Lower leg skin (tissue), 4 donors: ENCODE data around the gene SETD7. TPM values are rescaled to one million over a fixed set of nuclear protein-coding genes. Genes with fewer than 3 reads are reported as not detected.

Source experiments
- DNase-seq, 2 donors: peaks; one replicate each; pipeline ENCODE4 v3.0.0-alpha.2; 2019; ENCODE audit warnings: low spot score in 2 of 2
- H3K4me3 ChIP-seq: fragments of 200-600 bp; sonication (generic); 2 replicates; pipeline ENCODE4 v1.5.1; 2017; ENCODE audit warnings: mild to moderate bottlenecking, low read depth; ENCODE audit not compliant: poor library complexity, severe bottlenecking
- POLR2A ChIP-seq, 2 donors: fragments of 450-650 bp; IDR thresholded peaks; one replicate each; pipeline ENCODE4 v1.6.1; 2016 to 2017; ENCODE audit warnings: antibody characterized with exemption in 2 of 2, mild to moderate bottlenecking in 1 of 2, moderate library complexity in 1 of 2
- WGBS, 2 donors: methylation state at CpG; one replicate each; pipeline ENCODE4 v1.1.5; 2018; 5-methylcytosine and 5-hydroxymethylcytosine counted together
- intact Hi-C: fragments of 100-400 bp; cut with DNase I; formaldehyde crosslinking; loops from one replicate; pipeline ENCODE4 v1.15.0; 2023; ENCODE audit warnings: low total_unique reads
- total RNA-seq, 4 donors: library from RNA; depleted of rRNA; stranded (reverse); fragments of >200 nt; gene quantifications; one replicate each; pipeline ENCODE4 v1.1.0, GENCODE V29; 2016
- TF ChIP-seq, protein P1 (sequence below), 3 donors: fragments of 450-650 bp; IDR thresholded peaks; one replicate each; pipeline ENCODE4 v1.5.1; 2016; ENCODE audit warnings: antibody characterized with exemption in 3 of 3, mild to moderate bottlenecking in 3 of 3, moderate library complexity in 2 of 3

SETD7 gene
- total RNA-seq, 4 donors from 2014 or later, result 34.3 to 45.7 (median 41.7) TPM

DNA sequence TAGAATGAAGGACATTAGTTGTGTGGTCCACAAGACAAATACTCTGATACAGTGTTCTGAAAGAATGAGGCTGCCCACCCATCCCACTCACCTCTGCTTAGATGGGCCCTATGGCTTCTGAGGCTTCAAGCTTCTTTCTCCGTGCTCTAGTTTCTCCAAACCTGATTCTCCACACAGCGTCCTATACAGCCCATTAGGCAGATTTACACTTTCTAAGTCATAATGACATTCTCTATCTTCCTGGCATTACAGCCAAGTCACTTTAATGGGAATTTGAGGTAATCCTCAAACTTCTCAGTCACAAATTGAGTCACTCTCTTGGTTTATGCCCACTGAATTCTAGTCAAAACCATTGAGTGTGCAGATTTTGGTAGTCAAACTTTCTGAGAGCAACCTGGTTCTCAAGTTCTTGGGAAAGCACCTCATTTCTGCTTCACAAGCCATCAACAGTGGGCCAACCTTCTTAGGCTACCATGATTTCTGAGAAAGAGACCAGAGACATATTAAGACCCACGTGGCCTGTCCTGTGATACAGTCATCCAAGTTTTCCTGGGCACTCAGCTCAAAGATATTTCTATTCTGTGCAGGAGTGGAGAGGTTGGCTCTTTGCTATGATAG is 6.2 kb upstream of the SETD7 start:
- TF ChIP-seq POLR2A (IDR thresholded peaks at IDR 0.05), result no peak
- TF ChIP-seq, protein P1, sequence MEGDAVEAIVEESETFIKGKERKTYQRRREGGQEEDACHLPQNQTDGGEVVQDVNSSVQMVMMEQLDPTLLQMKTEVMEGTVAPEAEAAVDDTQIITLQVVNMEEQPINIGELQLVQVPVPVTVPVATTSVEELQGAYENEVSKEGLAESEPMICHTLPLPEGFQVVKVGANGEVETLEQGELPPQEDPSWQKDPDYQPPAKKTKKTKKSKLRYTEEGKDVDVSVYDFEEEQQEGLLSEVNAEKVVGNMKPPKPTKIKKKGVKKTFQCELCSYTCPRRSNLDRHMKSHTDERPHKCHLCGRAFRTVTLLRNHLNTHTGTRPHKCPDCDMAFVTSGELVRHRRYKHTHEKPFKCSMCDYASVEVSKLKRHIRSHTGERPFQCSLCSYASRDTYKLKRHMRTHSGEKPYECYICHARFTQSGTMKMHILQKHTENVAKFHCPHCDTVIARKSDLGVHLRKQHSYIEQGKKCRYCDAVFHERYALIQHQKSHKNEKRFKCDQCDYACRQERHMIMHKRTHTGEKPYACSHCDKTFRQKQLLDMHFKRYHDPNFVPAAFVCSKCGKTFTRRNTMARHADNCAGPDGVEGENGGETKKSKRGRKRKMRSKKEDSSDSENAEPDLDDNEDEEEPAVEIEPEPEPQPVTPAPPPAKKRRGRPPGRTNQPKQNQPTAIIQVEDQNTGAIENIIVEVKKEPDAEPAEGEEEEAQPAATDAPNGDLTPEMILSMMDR (IDR thresholded peaks at IDR 0.05), result no peak
- DNase-seq, result no peak
- intact Hi-C loops, result no loop called here
- H3K4me3 ChIP-seq, result no peak overlapping the region
- WGBS, 2 donors, result 92 to 94% methylated on average over 3 of the region's 3 CpGs

DNA sequence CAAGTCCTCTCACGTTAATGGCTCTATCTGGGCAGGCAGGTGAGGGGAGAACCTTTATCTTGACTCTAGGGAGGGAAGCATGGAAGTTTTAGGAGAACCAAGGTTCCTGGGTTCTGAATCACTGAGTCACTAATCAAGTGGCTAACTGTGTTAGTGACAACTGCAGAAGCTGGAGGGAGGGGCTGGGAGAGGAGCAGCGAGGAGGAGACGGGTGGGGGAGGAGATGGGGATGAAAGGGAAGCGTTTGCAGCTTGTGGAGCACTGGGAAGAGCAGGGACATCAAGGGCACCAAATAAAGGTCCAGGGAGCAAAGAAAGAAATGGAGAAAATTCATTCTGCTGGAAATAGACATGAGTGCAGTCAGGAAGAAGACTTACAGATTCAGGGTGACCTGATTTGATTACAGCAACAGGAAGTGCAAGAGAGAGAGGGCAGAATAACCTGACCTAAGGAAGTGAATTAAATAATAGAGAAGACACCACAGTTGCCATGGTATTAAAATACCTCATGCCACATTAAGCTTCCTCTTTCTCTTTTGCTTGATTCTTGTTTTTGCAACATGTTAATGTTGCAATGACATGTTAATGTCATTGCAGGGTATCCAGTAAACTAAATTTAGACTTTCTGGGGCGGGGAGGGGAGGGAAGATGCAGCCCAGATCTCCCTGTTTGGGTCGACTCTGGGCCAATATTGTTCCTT is 4.5 kb upstream of the SETD7 start:
- WGBS, 2 donors, result 43 to 52% methylated on average over 6 of the region's 6 CpGs
- no peak for DNase-seq
- H3K4me3 ChIP-seq, result no peak overlapping the region
- intact Hi-C loops, result no loop called here
- no peak for TF ChIP-seq POLR2A (IDR thresholded peaks at IDR 0.05)
- TF ChIP-seq, protein P1 (IDR thresholded peaks at IDR 0.05), result no peak

DNA sequence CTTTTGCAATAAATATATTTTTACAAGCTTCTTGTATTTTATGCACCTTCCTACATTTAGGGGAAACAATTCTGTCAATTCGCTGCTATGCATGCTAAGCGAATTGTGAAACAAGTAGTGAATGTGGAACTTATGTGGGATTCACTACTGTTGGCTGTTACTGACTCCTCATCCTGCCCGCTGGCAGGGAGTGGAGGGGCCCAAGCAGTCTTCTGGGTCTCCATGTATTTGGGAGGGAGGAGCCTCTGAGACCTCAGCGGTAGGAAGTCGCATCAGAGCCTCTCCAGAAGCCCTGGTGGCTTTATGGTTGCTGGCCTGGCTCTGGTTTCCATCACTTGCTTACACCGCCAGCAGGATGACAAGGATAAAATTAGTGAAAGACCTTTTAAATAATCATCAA is 3.7 kb upstream of the SETD7 start:
- 87 to 90% methylated on average over 6 of the region's 6 CpGs for WGBS, 2 donors
- H3K4me3 ChIP-seq, result no peak overlapping the region
- intact Hi-C loops, result no loop called here
- TF ChIP-seq, protein P1 (IDR thresholded peaks at IDR 0.05), result no peak
- TF ChIP-seq POLR2A (IDR thresholded peaks at IDR 0.05), result no peak
- DNase-seq, result no peak

DNA sequence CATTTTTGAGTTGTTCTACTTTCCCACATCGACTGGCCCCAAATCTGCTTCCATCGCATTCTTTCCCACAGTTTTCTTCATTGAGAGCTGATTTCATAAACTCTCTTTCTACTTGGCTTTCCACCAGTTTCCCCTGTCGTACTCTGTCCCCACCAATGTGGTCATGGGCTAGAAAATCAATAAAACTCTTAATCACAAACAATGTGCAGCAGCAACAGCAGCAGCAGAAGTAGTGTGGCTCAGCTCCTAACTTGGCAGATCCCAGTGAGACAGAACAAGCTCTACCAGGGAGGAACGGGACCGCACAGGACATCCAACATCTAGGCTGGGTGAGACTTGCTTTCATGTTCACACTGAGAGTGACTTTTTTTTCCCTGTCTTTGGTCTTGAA is 3.1 kb upstream of the SETD7 start:
- intact Hi-C loops, result no loop called here
- no peak for DNase-seq
- TF ChIP-seq, protein P1 (IDR thresholded peaks at IDR 0.05), result no peak
- TF ChIP-seq POLR2A (IDR thresholded peaks at IDR 0.05), result no peak
- H3K4me3 ChIP-seq, result no peak overlapping the region
- 35 to 47% methylated on average over 5 of the region's 5 CpGs for WGBS, 2 donors

DNA sequence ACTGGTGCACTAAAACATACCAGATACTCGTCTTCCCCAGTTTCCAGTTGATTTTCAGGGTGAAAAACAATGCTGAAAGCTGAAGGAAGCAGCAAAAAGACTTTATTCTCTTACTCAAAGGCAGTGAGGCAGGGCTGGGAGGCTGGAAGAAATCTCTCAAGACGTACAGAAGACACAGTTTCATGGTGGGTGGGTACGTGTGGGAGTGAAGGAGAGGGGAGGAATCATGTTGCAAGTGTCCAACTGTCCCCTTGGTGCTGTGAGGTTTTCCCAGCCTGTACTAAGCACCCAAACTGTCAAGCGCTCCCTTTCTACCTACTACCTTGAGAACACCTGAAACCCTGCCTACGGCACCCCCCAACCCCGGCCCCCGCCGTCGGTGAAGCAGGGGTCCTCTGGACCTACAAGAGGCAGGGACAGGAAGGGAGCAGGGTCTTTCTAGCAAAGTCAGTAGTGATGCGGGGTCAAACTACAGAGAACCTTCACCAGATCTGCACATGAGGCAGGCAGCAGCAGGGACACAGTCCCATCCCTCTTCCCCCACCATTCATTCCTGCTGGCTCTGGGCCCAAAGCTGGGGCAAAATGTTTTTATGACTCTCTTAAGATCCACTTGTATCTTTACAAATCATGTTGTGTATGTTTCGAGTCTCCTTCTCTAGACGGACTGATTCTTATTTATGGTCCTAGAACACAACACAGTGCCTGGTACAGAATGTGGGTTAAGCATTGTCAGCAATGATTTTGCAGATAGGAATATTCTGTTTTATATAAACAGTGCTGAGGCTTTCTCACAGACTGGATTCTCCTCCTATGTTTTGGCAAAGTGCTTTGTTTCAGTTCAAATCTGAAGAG is 2.4 kb upstream of the SETD7 start:
- TF ChIP-seq, protein P1 (IDR thresholded peaks at IDR 0.05), result no peak
- TF ChIP-seq POLR2A (IDR thresholded peaks at IDR 0.05), result no peak
- WGBS, 2 donors, result 82 to 84% methylated on average over 12 of the region's 12 CpGs
- intact Hi-C loops, result no loop called here
- H3K4me3 ChIP-seq, result no peak overlapping the region
- no peak for DNase-seq
